ENCODE data around the gene P2RX3. TPM values are rescaled to one million over a fixed set of nuclear protein-coding genes. Genes with fewer than 3 reads are reported as not detected.
A peak's percentile ranks its signal among the peaks of the same experiment; 100 is the strongest.

The P2RX3 gene
- total RNA-seq, 3 donors from 2014 or later, result not detected

- peaks cover 46% of the 10 kb centered on the region for H3K4me1 ChIP-seq (ENCODE audit: low read depth)
- H3K4me3 ChIP-seq, result no peak overlapping the region
- intact Hi-C loops (cut with DNase I, micrococcal nuclease), result no loop called here
Observed at GRCh38 chr11:57320719-57321387, 17.3 kb upstream of the P2RX3 start.

GRCh38 chr11:57321388-57322255 lies 16.5 kb upstream of the P2RX3 start:
- Histone ChIP-seq H3K9me3 (no peaks in the 10 kb centered on the region), H3K4me1 (ENCODE audit: low read depth) (peaks cover 53% of the 10 kb centered on the region), H3K4me3 (no peak overlapping the region), H3K36me3 (ENCODE audit: low read depth) (peaks cover 5% of the 10 kb centered on the region)
- intact Hi-C loops (cut with DNase I, micrococcal nuclease), result no loop called here
- ATAC-seq (no peak), DNase-seq (peak in 2 of 3 donors; percentile 42 to 56)
- TF ChIP-seq, protein P1, sequence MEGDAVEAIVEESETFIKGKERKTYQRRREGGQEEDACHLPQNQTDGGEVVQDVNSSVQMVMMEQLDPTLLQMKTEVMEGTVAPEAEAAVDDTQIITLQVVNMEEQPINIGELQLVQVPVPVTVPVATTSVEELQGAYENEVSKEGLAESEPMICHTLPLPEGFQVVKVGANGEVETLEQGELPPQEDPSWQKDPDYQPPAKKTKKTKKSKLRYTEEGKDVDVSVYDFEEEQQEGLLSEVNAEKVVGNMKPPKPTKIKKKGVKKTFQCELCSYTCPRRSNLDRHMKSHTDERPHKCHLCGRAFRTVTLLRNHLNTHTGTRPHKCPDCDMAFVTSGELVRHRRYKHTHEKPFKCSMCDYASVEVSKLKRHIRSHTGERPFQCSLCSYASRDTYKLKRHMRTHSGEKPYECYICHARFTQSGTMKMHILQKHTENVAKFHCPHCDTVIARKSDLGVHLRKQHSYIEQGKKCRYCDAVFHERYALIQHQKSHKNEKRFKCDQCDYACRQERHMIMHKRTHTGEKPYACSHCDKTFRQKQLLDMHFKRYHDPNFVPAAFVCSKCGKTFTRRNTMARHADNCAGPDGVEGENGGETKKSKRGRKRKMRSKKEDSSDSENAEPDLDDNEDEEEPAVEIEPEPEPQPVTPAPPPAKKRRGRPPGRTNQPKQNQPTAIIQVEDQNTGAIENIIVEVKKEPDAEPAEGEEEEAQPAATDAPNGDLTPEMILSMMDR (IDR thresholded peaks at IDR 0.05), result no peak

More at GRCh38 chr11:57320719-57321387, 17.3 kb upstream of the P2RX3 start:
- peaks cover 5% of the 10 kb centered on the region for H3K36me3 ChIP-seq (ENCODE audit: low read depth)
- ATAC-seq (peak; percentile 3), DNase-seq (peak in 2 of 3 donors; percentile 60 to 63)
- no peaks in the 10 kb centered on the region for H3K9me3 ChIP-seq
- TF ChIP-seq, protein P1 (IDR thresholded peaks at IDR 0.05), result no peak

DNA sequence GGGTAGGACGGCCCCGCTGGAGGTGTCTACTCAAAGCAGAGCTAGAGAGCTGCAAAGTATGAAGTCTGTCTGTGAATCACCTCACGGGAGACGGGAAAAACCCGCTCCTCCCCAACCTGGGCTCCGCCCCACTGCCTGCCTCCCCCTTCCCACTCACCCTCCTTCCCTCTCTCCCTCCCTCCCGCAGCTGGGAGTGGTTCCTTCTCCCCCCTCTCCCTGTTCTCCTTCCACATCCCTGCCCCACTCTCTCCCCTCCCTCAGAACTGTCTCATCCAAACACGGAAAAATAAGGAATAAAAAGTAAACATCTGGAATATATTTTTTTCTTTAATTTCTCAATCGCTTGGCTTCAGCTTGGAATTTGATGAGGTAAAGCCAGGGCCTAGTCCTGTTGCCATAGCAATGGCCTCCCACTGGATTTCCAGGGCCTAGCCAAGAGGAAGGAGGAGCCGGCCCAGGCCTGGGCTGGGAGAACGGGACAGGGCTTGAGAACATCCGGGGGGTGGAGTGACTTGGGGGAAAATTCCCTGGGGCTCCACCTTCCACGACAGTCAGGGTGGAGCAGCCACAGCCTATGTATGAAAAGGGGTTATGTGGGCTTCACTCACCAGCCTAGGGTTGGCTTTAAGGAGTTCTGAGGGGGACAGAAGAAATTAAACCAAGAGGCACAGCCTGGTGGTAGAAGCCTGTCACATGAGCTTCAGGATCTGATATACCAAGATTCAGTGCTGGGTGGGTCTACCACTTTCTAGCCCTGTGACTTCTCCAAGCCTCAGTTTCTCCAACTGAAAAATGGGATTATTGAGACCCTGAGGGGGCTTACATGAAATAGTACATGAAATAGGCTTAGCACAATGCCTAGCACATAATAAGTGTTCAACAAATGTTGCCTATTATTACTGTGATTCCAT lies 15.6 kb upstream of the P2RX3 start:
- H3K4me3 ChIP-seq, result no peak overlapping the region

DNA sequence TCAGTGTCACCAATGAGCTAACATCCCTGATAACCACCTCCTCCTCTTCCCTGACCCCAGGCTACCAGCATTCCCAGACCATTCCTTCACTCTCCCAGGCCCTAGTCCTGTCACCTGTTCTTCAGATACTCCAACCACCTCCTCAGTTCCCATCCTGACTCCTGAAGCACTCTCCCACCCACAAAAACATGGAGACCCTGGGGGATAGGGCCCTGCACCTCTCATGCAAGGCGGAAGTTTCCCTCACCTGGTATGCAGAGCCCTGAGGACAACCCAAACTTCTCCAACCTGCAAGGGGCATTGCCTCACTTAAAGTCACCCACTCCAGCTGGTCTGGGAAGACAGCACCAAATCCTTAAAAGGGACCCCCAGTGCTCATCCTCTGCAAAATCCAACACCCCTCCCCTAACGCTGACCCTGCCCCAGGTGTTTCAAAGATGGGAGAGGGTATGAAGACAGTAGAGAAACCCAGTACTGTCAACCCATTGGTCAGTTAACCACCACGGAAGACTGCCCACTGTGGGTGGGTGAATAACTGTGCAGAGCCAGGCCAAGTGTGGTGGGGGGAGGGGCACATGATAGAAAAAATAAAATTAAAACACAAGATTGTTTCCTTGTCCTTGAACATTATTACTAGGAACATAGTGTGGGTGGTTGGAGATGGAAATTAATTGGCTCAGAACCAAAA lies 14.8 kb upstream of the P2RX3 start:
- DNase-seq (peak in 2 of 3 donors; percentile 47 to 50), ATAC-seq (no peak)
- Histone ChIP-seq H3K4me3 (no peak overlapping the region), H3K9me3 (no peaks in the 10 kb centered on the region), H3K4me1 (ENCODE audit: low read depth) (peaks cover 50% of the 10 kb centered on the region), H3K36me3 (ENCODE audit: low read depth) (peaks cover 5% of the 10 kb centered on the region)
- TF ChIP-seq, protein P1 (IDR thresholded peaks at IDR 0.05), result no peak
- intact Hi-C loops (cut with DNase I, micrococcal nuclease), result no loop called here

More for the DNA sequence above, 15.6 kb upstream of the P2RX3 start:
- DNase-seq (peak; percentile 85 to 92 (median 86)), ATAC-seq (peak; percentile 61)
- intact Hi-C loops (cut with DNase I, micrococcal nuclease), result no loop called here
- Histone ChIP-seq H3K9me3 (no peaks in the 10 kb centered on the region), H3K4me1 (ENCODE audit: low read depth) (peaks cover 50% of the 10 kb centered on the region), H3K36me3 (ENCODE audit: low read depth) (peaks cover 5% of the 10 kb centered on the region)
- TF ChIP-seq, protein P1 (IDR thresholded peaks at IDR 0.05), result no peak

- TF ChIP-seq, protein P1 (IDR thresholded peaks at IDR 0.05), result no peak
- ATAC-seq (no peak), DNase-seq (peak in 1 of 3 donors; percentile 66)
- H3K4me3 ChIP-seq, result peak overlapping the region; percentile 77
- H3K9me3 ChIP-seq, result no peaks in the 10 kb centered on the region
- intact Hi-C loops (cut with DNase I, micrococcal nuclease), result no loop called here
- H3K4me1 ChIP-seq (ENCODE audit: low read depth), result peaks cover 50% of the 10 kb centered on the region
- peaks cover 5% of the 10 kb centered on the region for H3K36me3 ChIP-seq (ENCODE audit: low read depth)
Observed at GRCh38 chr11:57323855-57324153, 14.3 kb upstream of the P2RX3 start.
